ENCODE results near the gene RTN4R. TPM values are rescaled to one million over a fixed set of nuclear protein-coding genes. Genes with fewer than 3 reads are reported as not detected.
"Not testable (repeated sequence)": the region's sequence is repeated elsewhere in the genome, so short reads cannot be mapped to it uniquely, and the experiment has no call there.

Gene RTN4R
- total and polyA plus RNA-seq, 3 donors from 2014 or later, result 2.1 to 6.1 (median 5.1) TPM

DNA sequence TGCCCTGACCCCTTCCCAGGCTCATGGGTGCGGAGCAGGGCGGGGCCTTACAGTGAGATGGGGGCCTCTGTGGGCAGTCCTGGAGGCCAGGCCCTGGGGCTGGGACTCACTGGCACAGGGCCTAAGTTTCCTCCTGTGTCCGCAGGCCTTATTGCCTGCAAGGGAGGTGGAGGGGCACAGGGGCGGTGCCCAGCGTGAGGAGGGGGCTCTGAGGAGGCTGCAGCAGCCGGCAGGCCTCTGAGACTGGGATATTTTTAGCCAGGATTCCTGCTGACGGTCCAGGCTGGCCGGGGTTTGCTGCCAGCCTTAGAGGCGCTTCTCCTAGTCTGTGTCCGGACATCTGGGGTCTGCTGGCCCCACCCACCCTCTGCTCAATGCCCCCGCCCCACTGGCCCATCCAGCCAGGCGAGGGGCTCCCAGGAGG lies 5.7 kb upstream of the RTN4R start:
- Histone ChIP-seq H3K4me3 (no peak overlapping the region), H3K27me3 (no peaks in the 10 kb centered on the region), H3K27ac (no peak overlapping the region), H3K9me3 (no peaks in the 10 kb centered on the region), H3K36me3 (ENCODE audit: low read depth, missing control alignments) (no peaks in the 10 kb centered on the region), H3K4me1 (no peaks in the 10 kb centered on the region)
- DNase-seq, result no peak
- 70 to 75% methylated on average over 2 to 11 of the region's 12 CpGs for WGBS, 2 donors
- intact Hi-C loops (cut with DNase I; ENCODE audit: low total_unique reads), result no loop called here
- TF ChIP-seq, protein P1, sequence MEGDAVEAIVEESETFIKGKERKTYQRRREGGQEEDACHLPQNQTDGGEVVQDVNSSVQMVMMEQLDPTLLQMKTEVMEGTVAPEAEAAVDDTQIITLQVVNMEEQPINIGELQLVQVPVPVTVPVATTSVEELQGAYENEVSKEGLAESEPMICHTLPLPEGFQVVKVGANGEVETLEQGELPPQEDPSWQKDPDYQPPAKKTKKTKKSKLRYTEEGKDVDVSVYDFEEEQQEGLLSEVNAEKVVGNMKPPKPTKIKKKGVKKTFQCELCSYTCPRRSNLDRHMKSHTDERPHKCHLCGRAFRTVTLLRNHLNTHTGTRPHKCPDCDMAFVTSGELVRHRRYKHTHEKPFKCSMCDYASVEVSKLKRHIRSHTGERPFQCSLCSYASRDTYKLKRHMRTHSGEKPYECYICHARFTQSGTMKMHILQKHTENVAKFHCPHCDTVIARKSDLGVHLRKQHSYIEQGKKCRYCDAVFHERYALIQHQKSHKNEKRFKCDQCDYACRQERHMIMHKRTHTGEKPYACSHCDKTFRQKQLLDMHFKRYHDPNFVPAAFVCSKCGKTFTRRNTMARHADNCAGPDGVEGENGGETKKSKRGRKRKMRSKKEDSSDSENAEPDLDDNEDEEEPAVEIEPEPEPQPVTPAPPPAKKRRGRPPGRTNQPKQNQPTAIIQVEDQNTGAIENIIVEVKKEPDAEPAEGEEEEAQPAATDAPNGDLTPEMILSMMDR (IDR thresholded peaks at IDR 0.05), result no peak
- TF ChIP-seq POLR2A (IDR thresholded peaks at IDR 0.05), result no peak

DNA sequence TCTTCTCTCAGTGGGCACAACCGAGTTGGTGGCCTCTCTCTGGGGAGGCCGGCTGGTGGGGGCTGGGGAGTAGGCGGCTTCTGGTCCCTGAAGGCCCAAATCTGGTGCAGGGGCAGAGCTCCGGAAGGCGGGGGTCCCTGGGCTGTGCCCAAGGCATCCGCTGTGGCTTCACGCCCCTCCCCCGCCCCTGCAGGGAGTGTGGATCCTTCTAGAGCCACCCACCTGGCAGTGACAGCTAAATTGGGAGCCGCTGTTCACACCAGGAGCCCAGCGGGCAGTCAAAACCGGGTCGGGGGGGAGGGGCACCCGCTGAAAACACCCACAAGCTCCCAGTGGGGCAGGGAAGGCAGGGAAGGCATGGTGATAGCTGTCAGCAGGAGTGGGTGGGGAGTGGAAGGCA lies 4.6 kb upstream of the RTN4R start:
- no peak overlapping the region for H3K27ac ChIP-seq
- no peaks in the 10 kb centered on the region for H3K9me3 ChIP-seq
- no peaks in the 10 kb centered on the region for H3K36me3 ChIP-seq (ENCODE audit: low read depth, missing control alignments)
- 88 to 98% methylated on average over 7 to 13 of the region's 13 CpGs for WGBS, 2 donors
- TF ChIP-seq, protein P1 (IDR thresholded peaks at IDR 0.05), result no peak
- TF ChIP-seq POLR2A (IDR thresholded peaks at IDR 0.05), result no peak
- DNase-seq, result no peak
- intact Hi-C loops (cut with DNase I; ENCODE audit: low total_unique reads), result no loop called here
- no peak overlapping the region for H3K4me3 ChIP-seq
- H3K27me3 ChIP-seq, result no peaks in the 10 kb centered on the region
- H3K4me1 ChIP-seq, result no peaks in the 10 kb centered on the region

DNA sequence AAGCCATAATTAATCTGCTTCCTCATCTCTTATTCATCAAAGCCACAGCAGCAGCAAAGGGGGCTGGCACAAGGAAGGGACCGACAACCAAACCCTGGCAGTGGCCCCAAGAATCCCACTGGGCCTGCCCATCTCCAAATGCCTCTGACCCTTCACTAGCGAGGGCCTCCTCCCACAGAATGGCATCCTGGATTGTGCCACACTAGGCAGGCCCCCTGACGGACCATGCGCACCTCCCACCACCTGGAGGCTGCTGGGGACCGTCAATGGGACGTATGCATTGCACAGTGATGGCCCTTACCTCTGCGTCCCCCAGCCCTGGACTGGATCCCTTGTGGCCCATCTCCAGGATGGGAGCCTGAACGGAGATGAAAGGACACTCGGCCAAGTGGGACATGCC lies 4.1 kb upstream of the RTN4R start:
- no peaks in the 10 kb centered on the region for H3K27me3 ChIP-seq
- DNase-seq, result no peak
- no peak overlapping the region for H3K4me3 ChIP-seq
- H3K4me1 ChIP-seq, result peaks cover 4% of the 10 kb centered on the region
- H3K9me3 ChIP-seq, result no peaks in the 10 kb centered on the region
- 97 to 98% methylated on average over 4 to 9 of the region's 9 CpGs for whole genome bisulfite sequencing, 2 donors
- H3K27ac ChIP-seq, result no peak overlapping the region
- intact Hi-C loops (cut with DNase I; ENCODE audit: low total_unique reads), result no loop called here
- TF ChIP-seq, protein P1 (IDR thresholded peaks at IDR 0.05), result no peak
- TF ChIP-seq POLR2A (IDR thresholded peaks at IDR 0.05), result no peak
- H3K36me3 ChIP-seq (ENCODE audit: low read depth, missing control alignments), result no peaks in the 10 kb centered on the region

DNA sequence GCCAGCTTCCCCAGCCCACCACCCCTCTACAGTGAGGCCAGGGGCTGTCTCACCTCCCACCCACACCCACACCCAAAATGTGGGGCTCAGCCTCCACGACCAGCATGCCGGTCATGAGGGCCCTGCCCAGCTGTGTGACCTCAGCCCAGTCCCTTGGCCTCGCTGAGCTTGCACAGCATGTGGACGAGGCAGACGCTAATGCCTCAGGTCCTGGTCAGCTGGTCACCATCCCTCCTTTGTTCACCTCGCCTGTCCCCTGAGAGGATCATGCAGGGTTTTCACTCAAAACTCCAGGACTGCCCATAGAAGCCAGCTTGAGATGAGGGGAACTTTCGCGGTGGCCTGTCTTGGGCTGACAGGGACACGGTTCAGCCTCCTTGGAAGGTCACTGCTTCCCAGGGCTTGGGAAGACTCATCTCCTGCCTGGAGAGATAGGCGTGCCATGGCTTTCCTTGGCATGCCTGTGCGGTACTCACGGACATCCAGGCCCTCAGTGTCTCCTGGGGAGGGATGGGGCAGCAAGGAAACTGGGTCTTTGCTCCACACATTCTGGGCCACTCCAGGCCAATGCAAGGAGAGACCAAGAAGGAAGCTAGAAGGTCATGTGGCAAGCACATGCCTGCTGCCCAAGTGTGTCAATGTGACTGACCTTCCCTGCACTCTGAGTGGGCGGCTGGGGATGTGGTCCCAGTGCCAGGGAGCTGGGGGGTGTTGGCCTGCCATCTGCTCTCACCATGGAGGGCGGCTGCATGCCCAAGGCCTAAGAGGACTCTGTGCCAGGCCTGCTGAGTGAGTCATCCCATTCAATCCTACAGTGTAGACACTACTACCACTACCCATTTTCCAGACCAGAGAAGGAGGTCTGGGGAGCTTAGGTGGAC lies 3.2 kb upstream of the RTN4R start:
- no peak for TF ChIP-seq POLR2A (IDR thresholded peaks at IDR 0.05)
- TF ChIP-seq, protein P1 (IDR thresholded peaks at IDR 0.05), result no peak
- H3K9me3 ChIP-seq, result no peaks in the 10 kb centered on the region
- H3K4me1 ChIP-seq, result peaks cover 4% of the 10 kb centered on the region
- H3K27ac ChIP-seq, result no peak overlapping the region
- H3K4me3 ChIP-seq, result no peak overlapping the region
- H3K27me3 ChIP-seq, result no peaks in the 10 kb centered on the region
- no peak for DNase-seq
- intact Hi-C loops (cut with DNase I; ENCODE audit: low total_unique reads), result no loop called here
- no peaks in the 10 kb centered on the region for H3K36me3 ChIP-seq (ENCODE audit: low read depth, missing control alignments)
- WGBS, 2 donors, result 93% methylated on average over 7 to 11 of the region's 14 CpGs

DNA sequence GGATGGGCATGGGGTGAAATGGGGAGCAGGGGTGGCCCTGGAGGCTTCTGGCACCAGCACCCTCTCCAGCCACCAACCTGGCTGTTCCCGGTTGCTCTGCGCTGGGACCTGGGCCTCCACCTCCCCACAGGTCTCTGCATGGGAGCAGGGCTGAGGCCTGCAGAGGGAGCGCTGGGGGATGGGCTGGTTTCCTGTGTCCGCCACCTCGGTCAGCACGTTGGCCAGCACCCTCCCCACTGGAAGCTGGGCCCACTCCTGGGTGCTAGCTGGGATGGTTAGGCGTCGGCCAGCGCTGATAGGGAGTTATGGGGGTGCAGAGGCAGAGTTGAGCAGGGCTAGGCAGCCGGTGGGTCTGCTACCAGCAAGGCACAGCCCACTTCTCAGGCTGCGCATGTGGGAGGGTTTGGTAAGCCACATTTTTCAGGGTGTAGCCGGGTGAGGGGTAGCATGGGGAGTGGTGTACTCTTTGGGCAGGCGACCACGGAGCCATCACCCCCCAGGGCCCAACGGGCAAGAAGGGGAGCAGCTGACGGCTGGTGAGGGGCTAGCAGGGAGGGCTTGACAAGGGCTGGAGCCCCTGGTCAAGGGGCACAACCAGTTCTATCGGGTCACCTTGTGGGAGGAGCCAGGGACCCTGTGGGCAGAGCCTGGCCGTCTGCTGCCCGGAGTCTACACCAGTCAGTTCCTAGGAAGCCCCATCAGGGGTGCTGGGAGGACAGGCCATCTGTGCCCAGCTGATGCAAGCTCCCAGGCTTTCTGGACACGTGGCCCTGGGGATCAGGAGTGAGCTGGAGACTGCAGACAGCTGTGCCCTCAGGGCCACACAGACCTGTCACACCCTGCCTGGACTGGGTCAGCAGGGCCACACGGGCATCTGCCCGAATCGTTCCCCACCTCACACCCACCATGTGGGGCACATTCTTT lies 2.3 kb upstream of the RTN4R start:
- H3K9me3 ChIP-seq; H3K27ac ChIP-seq; H3K27me3 ChIP-seq; intact Hi-C loops (cut with DNase I; ENCODE audit: low total_unique reads); H3K4me1 ChIP-seq; H3K4me3 ChIP-seq; DNase-seq; H3K36me3 ChIP-seq (ENCODE audit: low read depth, missing control alignments): not testable (repeated sequence)
- 85% methylated on average over 19 of the region's 23 CpGs; no CpG with 5 or more reads in 1 of the 2 donors for WGBS, 2 donors

DNA sequence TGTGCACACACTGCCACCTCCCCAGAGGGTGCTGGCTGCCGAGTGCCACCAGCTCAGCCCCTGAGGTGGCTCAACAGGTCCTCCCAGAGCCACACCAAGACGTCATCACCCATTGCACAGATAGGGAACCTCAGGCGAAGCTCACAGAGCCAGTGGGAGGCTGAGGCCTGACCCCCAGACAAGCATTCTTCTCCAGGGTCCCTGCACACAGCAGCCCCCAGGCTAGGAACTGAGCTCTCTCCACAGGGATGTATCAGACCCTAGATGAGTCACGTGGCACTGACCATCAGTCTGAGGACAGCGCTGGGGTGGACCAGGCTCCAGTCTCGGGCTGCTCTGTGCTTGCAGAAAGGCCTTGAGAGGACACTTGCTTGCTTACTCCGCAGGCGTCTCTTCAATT lies 1.6 kb upstream of the RTN4R start:
- intact Hi-C loops (cut with DNase I; ENCODE audit: low total_unique reads), result loop anchor here (5.0 kb wide), 1 partner anchor 112 kb away; no protein-coding TSS in a partner anchor
- not testable (repeated sequence) for H3K27me3 ChIP-seq; H3K36me3 ChIP-seq (ENCODE audit: low read depth, missing control alignments); H3K27ac ChIP-seq; H3K9me3 ChIP-seq; DNase-seq; H3K4me1 ChIP-seq; H3K4me3 ChIP-seq
- 91% methylated on average over 6 of the region's 8 CpGs; no CpG with 5 or more reads in 1 of the 2 donors for WGBS, 2 donors

DNA sequence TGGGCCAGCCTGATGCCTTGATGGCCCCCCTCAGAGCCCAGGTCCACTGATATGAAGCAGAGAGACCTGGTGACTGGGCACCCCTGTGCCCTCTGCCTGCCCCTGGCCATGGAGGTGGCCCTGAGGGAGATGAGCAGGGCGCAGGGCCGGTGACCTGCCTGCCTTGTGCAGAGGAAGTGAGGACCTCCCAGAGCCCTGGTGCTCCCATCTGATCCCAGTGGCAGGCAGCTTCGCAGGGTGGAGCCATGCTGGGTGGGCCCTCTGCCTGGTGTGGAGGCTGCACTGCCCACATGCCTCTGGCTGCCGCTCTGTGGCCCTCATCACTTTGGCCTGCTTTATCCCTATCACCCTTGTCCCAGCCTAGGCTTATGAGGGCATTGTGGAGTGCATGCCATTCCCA lies 1.1 kb upstream of the RTN4R start:
- H3K4me1 ChIP-seq; H3K27ac ChIP-seq; H3K36me3 ChIP-seq (ENCODE audit: low read depth, missing control alignments); H3K9me3 ChIP-seq; H3K27me3 ChIP-seq; H3K4me3 ChIP-seq; DNase-seq: not testable (repeated sequence)
- 92 to 100% methylated on average over 1 to 4 of the region's 4 CpGs for WGBS, 2 donors
- intact Hi-C loops (cut with DNase I; ENCODE audit: low total_unique reads), result loop anchor here (5.0 kb wide), 1 partner anchor 112 kb away; no protein-coding TSS in a partner anchor

Data from testis (tissue), 3 donors.